ENCODE results near the gene RBP4. TPM values are rescaled to one million over a fixed set of nuclear protein-coding genes. Genes with fewer than 3 reads are reported as not detected.

RBP4 gene
- total and polyA plus RNA-seq, 8 donors: 7.4 to 186 (median 21.8) TPM

GRCh38 chr10:93554760-93555432 is 46.1 kb downstream of the RBP4 start:
- Histone ChIP-seq H3K4me1 (no peaks in the 10 kb centered on the region), H3K4me3 (no peak overlapping the region), H3K27me3 (no peaks in the 10 kb centered on the region), H3K36me3 (no peaks in the 10 kb centered on the region), H3K27ac (no peak overlapping the region), H3K9me3 (no peaks in the 10 kb centered on the region)
- FAIRE-seq (no peak), ATAC-seq (peak; percentile 72 to 99 (median 94)), DNase-seq (peak; percentile 54 to 88 (median 74))
- TF ChIP-seq CTCF (IDR thresholded peaks at IDR 0.05): peak; percentile 45 to 68 (median 58)
- intact Hi-C loops (cut with DNase I): no loop called here
- 46 to 49% methylated on average over 14 of the region's 14 CpGs for WGBS, 2 donors

- no peak for TF ChIP-seq CTCF (IDR thresholded peaks at IDR 0.05)
- Histone ChIP-seq H3K4me3 (no peak overlapping the region), H3K4me1 (no peaks in the 10 kb centered on the region), H3K27ac (no peak overlapping the region), H3K36me3 (no peaks in the 10 kb centered on the region), H3K27me3 (no peaks in the 10 kb centered on the region), H3K9me3 (no peaks in the 10 kb centered on the region)
- no peak for ATAC-seq
- no peak for DNase-seq
- 53 to 79% methylated on average over 1 of the region's 1 CpG for WGBS, 2 donors
- no peak for FAIRE-seq
- intact Hi-C loops (cut with DNase I): no loop called here
Measured at GRCh38 chr10:93554316-93554663, 46.7 kb downstream of the RBP4 start.

- Histone ChIP-seq H3K9me3 (no peaks in the 10 kb centered on the region), H3K4me1 (no peaks in the 10 kb centered on the region), H3K4me3 (no peak overlapping the region), H3K36me3 (no peaks in the 10 kb centered on the region), H3K27ac (no peak overlapping the region), H3K27me3 (no peaks in the 10 kb centered on the region)
- ATAC-seq: peak in 1 of 4 donors; percentile 7
- intact Hi-C loops (cut with DNase I): no loop called here
- 71 to 82% methylated on average over 8 of the region's 8 CpGs for WGBS, 2 donors
- no peak for DNase-seq
- no peak for TF ChIP-seq CTCF (IDR thresholded peaks at IDR 0.05)
- no peak for FAIRE-seq
Measured at GRCh38 chr10:93553482-93554315, 47.3 kb downstream of the RBP4 start.

GRCh38 chr10:93552780-93553179 is 48.3 kb downstream of the RBP4 start:
- no peak for TF ChIP-seq CTCF (IDR thresholded peaks at IDR 0.05)
- intact Hi-C loops (cut with DNase I): no loop called here
- Histone ChIP-seq H3K36me3 (no peaks in the 10 kb centered on the region), H3K27ac (no peak overlapping the region), H3K27me3 (no peaks in the 10 kb centered on the region), H3K4me3 (no peak overlapping the region), H3K9me3 (no peaks in the 10 kb centered on the region), H3K4me1 (no peaks in the 10 kb centered on the region)
- DNase-seq: no peak
- no peak for ATAC-seq
- WGBS, 2 donors: 80 to 91% methylated on average over 3 of the region's 3 CpGs
- FAIRE-seq: no peak

- DNase-seq (no peak), FAIRE-seq (peak; percentile 20), ATAC-seq (no peak)
- Histone ChIP-seq H3K4me1 (no peaks in the 10 kb centered on the region), H3K36me3 (no peaks in the 10 kb centered on the region), H3K27me3 (no peaks in the 10 kb centered on the region), H3K27ac (no peak overlapping the region), H3K4me3 (no peak overlapping the region), H3K9me3 (no peaks in the 10 kb centered on the region)
- TF ChIP-seq CTCF (IDR thresholded peaks at IDR 0.05): no peak
- WGBS, 2 donors: 57 to 69% methylated on average over 4 of the region's 4 CpGs
- intact Hi-C loops (cut with DNase I): no loop called here
Measured at GRCh38 chr10:93550606-93551005, 50.4 kb downstream of the RBP4 start.
